Activated T-cell treated with anti-CD3 and anti-CD28 coated beads, Interleukin-2, amount 50 U/mL, for 24 hours (primary cell): ENCODE measurements around the gene MYO1E.

Source experiments
- DNase-seq: peaks from one replicate; pipeline ENCODE4 v3.0.0-alpha.2; 2020
- H3K27ac Mint-ChIP-seq: 2 replicates; pipeline ENCODE4 v1.8.0; 2020; ENCODE audit warnings: mild to moderate bottlenecking, mixed read lengths
- H3K27me3 Mint-ChIP-seq: 2 replicates; pipeline ENCODE4 v1.8.0; 2020; ENCODE audit warnings: mixed read lengths
- H3K36me3 Mint-ChIP-seq: 2 replicates; pipeline ENCODE4 v1.8.0; 2020; ENCODE audit warnings: low read depth, mixed read lengths
- H3K4me1 Mint-ChIP-seq: 2 replicates; pipeline ENCODE4 v1.8.0; 2020; ENCODE audit warnings: low read depth, mixed read lengths
- H3K4me3 Mint-ChIP-seq: 2 replicates; pipeline ENCODE4 v1.8.0; 2020; ENCODE audit warnings: mild to moderate bottlenecking, moderate library complexity, mixed read lengths
- H3K9me3 Mint-ChIP-seq: 2 replicates; pipeline ENCODE4 v1.8.0; 2020; ENCODE audit warnings: mixed read lengths

Gene MYO1E

GRCh38 chr15:59304807-59305206 lies 67.9 kb downstream of the MYO1E start:
- Mint-ChIP-seq H3K36me3 (no peaks in the 10 kb centered on the region), H3K4me3 (no peak overlapping the region), H3K4me1 (peaks cover 24% of the 10 kb centered on the region), H3K27ac (no peak overlapping the region), H3K9me3 (no peaks in the 10 kb centered on the region), H3K27me3 (no peaks in the 10 kb centered on the region)
- DNase-seq: no peak

- peaks cover 30% of the 10 kb centered on the region for H3K4me1 Mint-ChIP-seq
- H3K4me3 Mint-ChIP-seq: no peak overlapping the region
Measured at GRCh38 chr15:59304034-59304795, 68.5 kb downstream of the MYO1E start.

DNA sequence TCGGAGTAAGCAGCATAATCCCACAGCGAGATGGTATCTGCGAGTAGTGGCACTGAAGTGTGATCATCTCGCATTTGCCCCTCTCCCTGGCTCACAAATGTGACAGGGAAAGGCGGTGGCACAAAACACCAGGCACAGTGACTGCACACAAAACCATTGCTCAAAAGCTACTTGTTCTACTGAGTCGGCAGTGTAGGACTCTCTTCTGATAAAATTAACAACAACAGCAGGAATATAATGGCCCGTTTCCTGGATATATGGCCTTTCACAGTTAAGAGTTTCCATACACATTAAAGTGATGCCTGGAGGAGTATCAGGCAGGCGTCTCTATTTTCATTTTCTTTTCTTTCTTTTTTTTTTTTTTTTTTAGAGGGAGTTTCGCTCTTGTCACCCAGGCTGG lies 69.0 kb downstream of the MYO1E start:
- no peaks in the 10 kb centered on the region for H3K27me3 Mint-ChIP-seq
- peaks cover 35% of the 10 kb centered on the region for H3K4me1 Mint-ChIP-seq
- H3K4me3 Mint-ChIP-seq: no peak overlapping the region
- no peaks in the 10 kb centered on the region for H3K36me3 Mint-ChIP-seq
- no peak for DNase-seq
- no peaks in the 10 kb centered on the region for H3K9me3 Mint-ChIP-seq
- no peak overlapping the region for H3K27ac Mint-ChIP-seq

More at GRCh38 chr15:59304034-59304795, 68.5 kb downstream of the MYO1E start:
- Mint-ChIP-seq H3K27me3 (no peaks in the 10 kb centered on the region), H3K36me3 (no peaks in the 10 kb centered on the region), H3K9me3 (no peaks in the 10 kb centered on the region), H3K27ac (no peak overlapping the region)
- DNase-seq: no peak

DNA sequence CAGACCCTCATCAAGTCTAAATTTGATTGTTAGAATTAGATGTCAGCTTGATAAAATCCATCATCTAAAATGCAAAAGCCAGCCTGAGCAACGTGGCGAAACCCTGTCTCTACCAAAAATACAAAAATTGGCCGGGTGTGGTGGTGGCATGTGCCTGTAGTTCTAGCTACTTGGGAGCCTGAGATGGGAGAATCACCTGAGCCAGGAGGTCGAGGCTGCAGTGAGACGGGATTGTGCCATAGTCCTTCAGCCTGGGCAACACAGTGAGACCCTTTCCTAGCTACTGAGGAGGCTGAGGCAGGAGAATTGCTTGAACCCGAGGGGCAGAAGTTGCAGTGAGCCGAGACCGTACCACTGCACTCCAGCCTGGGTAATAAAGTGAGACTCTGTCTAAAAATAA lies 69.5 kb downstream of the MYO1E start:
- H3K9me3 Mint-ChIP-seq: no peaks in the 10 kb centered on the region

GRCh38 chr15:59301527-59301926 lies 71.1 kb downstream of the MYO1E start:
- Mint-ChIP-seq H3K9me3 (no peaks in the 10 kb centered on the region), H3K4me1 (peaks cover 48% of the 10 kb centered on the region), H3K36me3 (no peaks in the 10 kb centered on the region), H3K4me3 (no peak overlapping the region), H3K27ac (peak overlapping the region; percentile 55), H3K27me3 (no peaks in the 10 kb centered on the region)
- DNase-seq: no peak

More for the DNA sequence above, 69.5 kb downstream of the MYO1E start:
- H3K4me1 Mint-ChIP-seq: peaks cover 40% of the 10 kb centered on the region
- DNase-seq: no peak
- H3K4me3 Mint-ChIP-seq: no peak overlapping the region
- H3K27me3 Mint-ChIP-seq: no peaks in the 10 kb centered on the region
- H3K27ac Mint-ChIP-seq: no peak overlapping the region
- no peaks in the 10 kb centered on the region for H3K36me3 Mint-ChIP-seq

DNA sequence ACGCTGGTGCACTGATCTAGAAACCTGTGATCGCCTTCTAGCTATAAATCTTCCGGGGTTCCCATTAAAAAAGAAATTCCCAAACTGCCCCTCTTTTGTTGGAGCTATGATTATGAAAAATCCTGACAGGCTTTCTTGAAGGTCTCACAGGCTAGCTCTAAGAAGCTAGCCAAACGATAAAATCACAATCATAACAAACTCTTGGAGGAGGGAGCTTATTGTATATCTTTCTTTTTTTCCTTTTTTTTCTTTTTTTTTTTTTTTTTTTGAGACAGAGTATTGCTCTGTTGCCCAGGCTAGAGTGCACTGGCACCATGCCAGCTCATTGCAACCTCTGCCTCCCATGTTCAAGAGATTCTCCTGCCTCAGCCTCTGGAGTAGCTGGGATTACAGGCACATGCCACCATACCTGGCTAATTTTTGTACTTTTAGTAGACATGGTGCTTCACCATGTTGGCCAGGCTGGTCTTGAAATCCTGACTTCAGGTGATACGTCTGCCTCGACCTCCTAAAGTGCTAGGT lies 72.0 kb downstream of the MYO1E start:
- Mint-ChIP-seq H3K4me3 (peak overlapping the region; percentile 48), H3K27ac (peak overlapping the region; percentile 83), H3K9me3 (no peaks in the 10 kb centered on the region), H3K4me1 (peaks cover 50% of the 10 kb centered on the region), H3K27me3 (no peaks in the 10 kb centered on the region), H3K36me3 (no peaks in the 10 kb centered on the region)
- DNase-seq: no peak

DNA sequence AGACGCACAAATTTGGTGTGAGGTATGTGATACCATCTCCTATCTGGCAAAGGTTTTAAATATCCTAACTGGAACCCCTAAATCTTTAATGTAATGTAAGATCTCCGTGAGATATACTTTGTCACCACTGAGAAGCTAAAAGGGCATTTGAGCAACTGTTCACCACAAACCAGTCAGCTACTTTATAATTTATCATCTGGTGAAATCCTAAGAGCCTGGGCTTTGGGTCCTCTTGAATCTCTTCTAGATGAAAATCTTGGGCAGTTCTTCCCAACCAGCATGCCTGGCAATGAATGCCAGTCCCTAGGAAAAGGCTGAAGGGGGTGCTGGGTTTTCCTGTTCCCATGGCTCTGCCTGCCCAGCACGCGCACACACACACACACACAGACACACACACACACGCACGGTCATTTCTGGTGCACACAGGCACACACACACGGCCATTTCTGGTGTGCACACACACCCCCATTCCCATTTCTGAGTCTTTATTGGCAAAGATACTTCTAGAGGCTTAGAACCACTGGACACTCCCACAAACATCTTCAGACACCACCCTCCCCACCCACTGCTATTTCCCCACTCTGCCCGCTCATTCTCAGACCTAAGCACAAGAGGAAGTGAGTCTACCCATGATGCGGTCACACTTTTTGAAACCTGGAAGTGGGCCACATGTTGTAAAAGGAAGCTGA lies 72.6 kb downstream of the MYO1E start:
- H3K27ac Mint-ChIP-seq: peak overlapping the region; percentile 83
- no peaks in the 10 kb centered on the region for H3K9me3 Mint-ChIP-seq
- peak overlapping the region; percentile 48 for H3K4me3 Mint-ChIP-seq
- H3K36me3 Mint-ChIP-seq: no peaks in the 10 kb centered on the region
- H3K4me1 Mint-ChIP-seq: peaks cover 50% of the 10 kb centered on the region
- DNase-seq: peak; percentile 70
- H3K27me3 Mint-ChIP-seq: no peaks in the 10 kb centered on the region

GRCh38 chr15:59298854-59299250 lies 73.8 kb downstream of the MYO1E start:
- Mint-ChIP-seq H3K4me3 (no peak overlapping the region), H3K4me1 (peaks cover 50% of the 10 kb centered on the region), H3K36me3 (no peaks in the 10 kb centered on the region), H3K9me3 (no peaks in the 10 kb centered on the region), H3K27me3 (no peaks in the 10 kb centered on the region), H3K27ac (peak overlapping the region; percentile 19)
- DNase-seq: no peak

DNA sequence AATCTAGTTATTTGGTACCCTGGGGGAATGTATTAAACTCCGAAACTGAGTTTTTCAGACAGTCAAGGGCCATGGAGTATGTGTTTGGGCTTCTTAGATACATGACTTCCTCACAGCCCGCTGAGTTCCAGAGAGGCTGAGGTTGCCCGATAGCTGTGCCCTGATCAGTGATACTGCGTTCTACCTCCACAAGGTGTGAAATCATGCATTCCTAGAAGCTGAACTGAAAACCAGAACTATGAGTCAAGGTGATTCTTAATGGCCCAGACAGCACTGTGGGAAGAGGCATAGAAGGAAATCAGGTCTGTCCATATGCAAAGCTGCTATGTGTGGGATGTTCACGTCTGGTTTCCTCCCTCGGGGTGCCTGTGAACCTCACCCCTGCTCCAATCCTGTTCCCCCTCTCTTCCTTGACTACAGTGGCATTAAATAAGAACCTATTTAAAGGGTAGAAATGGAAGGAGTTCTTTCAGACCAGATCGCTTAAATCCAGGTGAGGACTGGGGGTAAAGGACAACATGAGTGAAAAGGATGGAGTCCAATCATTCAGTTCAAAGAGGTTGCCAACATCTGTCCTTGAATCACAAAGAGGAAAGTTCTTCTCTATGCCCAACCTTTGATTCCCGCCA lies 74.3 kb downstream of the MYO1E start:
- DNase-seq: peak; percentile 49
- H3K4me3 Mint-ChIP-seq: peak overlapping the region; percentile 3
- H3K36me3 Mint-ChIP-seq: no peaks in the 10 kb centered on the region
- no peaks in the 10 kb centered on the region for H3K9me3 Mint-ChIP-seq
- H3K27ac Mint-ChIP-seq: peak overlapping the region; percentile 85
- H3K27me3 Mint-ChIP-seq: no peaks in the 10 kb centered on the region
- H3K4me1 Mint-ChIP-seq: peaks cover 47% of the 10 kb centered on the region

- Mint-ChIP-seq H3K36me3 (no peaks in the 10 kb centered on the region), H3K4me3 (no peak overlapping the region), H3K27ac (no peak overlapping the region), H3K27me3 (no peaks in the 10 kb centered on the region), H3K4me1 (peaks cover 39% of the 10 kb centered on the region), H3K9me3 (no peaks in the 10 kb centered on the region)
- no peak for DNase-seq
Measured at GRCh38 chr15:59296181-59296617, 76.5 kb downstream of the MYO1E start.

GRCh38 chr15:59295261-59296001 lies 77.2 kb downstream of the MYO1E start:
- H3K27ac Mint-ChIP-seq: no peak overlapping the region
- no peaks in the 10 kb centered on the region for H3K9me3 Mint-ChIP-seq
- H3K27me3 Mint-ChIP-seq: no peaks in the 10 kb centered on the region
- H3K36me3 Mint-ChIP-seq: no peaks in the 10 kb centered on the region
- DNase-seq: no peak
- no peak overlapping the region for H3K4me3 Mint-ChIP-seq
- peaks cover 32% of the 10 kb centered on the region for H3K4me1 Mint-ChIP-seq

DNA sequence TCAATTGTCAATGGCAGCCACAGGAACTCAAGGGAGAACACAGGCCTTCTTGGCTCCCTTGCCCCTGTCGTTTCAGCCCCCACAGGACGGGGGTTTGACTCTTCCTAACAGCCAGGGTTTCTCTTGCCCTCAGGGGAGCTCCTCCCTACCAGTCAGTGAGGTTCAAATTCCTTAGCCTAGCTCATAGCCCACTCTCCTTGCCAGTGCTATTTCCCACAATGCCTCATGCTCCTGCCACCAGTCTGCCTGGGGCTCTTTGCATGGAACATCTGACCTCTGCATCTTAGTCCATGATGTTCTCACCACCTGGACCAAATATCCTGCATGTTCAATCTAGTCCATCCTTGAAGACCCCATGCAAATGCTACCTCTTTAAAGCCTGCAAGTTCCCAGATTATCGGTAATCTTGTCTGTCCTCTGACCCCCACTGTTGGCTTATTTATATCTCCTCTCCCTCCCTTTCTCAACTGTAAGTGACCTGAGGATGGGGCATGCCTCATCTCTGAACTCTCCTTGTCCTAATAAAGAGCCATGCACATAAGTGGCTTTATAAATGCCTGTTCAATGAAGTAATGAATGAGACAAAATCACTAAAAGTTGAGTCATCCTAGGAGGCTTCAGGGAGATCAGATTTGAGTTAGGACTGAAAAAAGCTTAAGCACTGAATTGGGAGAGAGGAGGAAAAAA lies 78.0 kb downstream of the MYO1E start:
- H3K36me3 Mint-ChIP-seq: no peaks in the 10 kb centered on the region
- H3K4me1 Mint-ChIP-seq: peaks cover 25% of the 10 kb centered on the region
- no peak overlapping the region for H3K27ac Mint-ChIP-seq
- H3K4me3 Mint-ChIP-seq: no peak overlapping the region
- no peak for DNase-seq
- H3K9me3 Mint-ChIP-seq: no peaks in the 10 kb centered on the region
- no peaks in the 10 kb centered on the region for H3K27me3 Mint-ChIP-seq

GRCh38 chr15:59292442-59293151 lies 80.1 kb downstream of the MYO1E start:
- Mint-ChIP-seq H3K27me3 (no peaks in the 10 kb centered on the region), H3K27ac (no peak overlapping the region)

More at GRCh38 chr15:59292442-59293151, 80.1 kb downstream of the MYO1E start:
- no peak for DNase-seq
- H3K9me3 Mint-ChIP-seq: no peaks in the 10 kb centered on the region
- H3K4me1 Mint-ChIP-seq: peaks cover 4% of the 10 kb centered on the region
- no peak overlapping the region for H3K4me3 Mint-ChIP-seq
- H3K36me3 Mint-ChIP-seq: no peaks in the 10 kb centered on the region
